ENCODE measurements around the gene CCL25.

Gene CCL25

DNA sequence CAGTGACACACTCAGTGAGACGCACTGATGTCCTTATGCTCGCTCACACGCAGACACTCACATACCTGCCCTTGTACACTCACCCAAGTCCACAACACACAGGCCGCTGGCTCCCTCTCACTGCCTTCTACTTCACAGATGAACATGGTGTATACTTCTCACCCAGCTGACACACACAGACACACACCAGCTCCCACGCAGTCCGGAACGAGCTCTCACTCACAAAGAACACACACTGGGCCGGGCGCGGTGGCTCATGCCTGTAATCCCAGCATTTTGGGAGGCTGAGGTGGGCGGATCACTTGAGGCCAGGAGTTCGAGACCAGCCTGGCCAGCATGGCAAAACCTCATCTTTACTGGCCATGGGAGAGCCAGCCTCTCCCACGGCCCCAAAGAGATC is 31.6 kb downstream of the CCL25 start:
- TF ChIP-seq CTCF (conservative IDR thresholded peaks at IDR 0.05; ENCODE audit: low read depth), result no peak
- no peak overlapping the region for H3K27ac ChIP-seq
- ChIA-PET CTCF (interaction anchor here (0.6 kb wide), 1 partner anchor 1960 kb away, joined by 5 read pairs; no protein-coding TSS in a partner anchor), POLR2A (ENCODE audit: low non-redundant PET) (no interaction called here)
- no peak for DNase-seq (ENCODE audit: low spot score)

GRCh38 chr19:8085598-8086408 is 33.2 kb downstream of the CCL25 start:
- peak; percentile 36 for DNase-seq (ENCODE audit: low spot score)
- ChIA-PET CTCF (interaction anchor here (0.6 kb wide), 1 partner anchor 96 kb away, joined by 5 read pairs; no protein-coding TSS in a partner anchor), POLR2A (ENCODE audit: low non-redundant PET) (no interaction called here)
- H3K27ac ChIP-seq, result no peak overlapping the region
- TF ChIP-seq CTCF (conservative IDR thresholded peaks at IDR 0.05; ENCODE audit: low read depth), result no peak

DNA sequence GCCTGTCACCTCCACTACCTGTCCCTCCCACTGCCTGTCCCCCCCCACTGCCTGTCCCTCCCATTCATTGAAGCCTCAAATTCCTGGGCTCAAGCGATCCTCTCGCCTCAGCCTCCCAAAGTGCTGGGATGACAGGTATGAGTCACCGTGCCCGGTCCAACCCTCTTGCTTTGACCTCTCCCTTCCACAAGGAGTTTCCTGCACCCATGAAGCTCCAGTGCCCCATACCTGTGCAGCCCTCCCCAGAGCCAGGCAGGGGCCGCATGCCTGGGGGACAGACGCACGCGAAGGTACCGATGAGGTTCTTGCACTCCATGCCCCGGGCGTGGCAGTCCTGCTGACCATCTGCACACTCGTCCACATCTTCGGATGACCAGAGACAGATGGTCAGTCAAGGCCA is 34.3 kb downstream of the CCL25 start:
- POLR2A ChIA-PET (ENCODE audit: low non-redundant PET), result no interaction called here
- CTCF ChIA-PET, result no interaction called here
- no peak for DNase-seq (ENCODE audit: low spot score)
- no peak for TF ChIP-seq CTCF (conservative IDR thresholded peaks at IDR 0.05; ENCODE audit: low read depth)
- no peak overlapping the region for H3K27ac ChIP-seq

DNA sequence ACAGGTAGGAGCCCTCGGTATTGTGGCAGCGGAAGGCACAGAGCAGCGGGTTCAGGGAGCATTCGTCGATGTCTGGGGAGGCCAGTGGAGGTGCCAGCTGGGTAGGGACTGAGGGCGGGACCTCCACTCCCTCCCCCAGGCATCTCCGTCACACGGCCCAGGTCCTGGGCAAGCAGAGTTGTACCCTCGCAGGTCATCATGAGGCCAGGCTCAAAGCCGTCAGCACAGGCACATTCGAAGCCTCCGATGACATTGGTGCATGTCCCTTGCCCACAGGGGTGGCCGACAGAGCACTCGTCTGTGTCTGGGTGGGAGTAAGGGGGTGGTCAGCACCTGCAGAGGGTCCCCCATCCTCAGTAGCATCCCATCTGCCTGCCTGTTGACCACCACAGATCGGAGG is 35.3 kb downstream of the CCL25 start:
- no peak overlapping the region for H3K27ac ChIP-seq

GRCh38 chr19:8088752-8089663 is 36.4 kb downstream of the CCL25 start:
- no peak overlapping the region for H3K27ac ChIP-seq
- POLR2A ChIA-PET (ENCODE audit: low non-redundant PET), result no interaction called here

More for the DNA sequence above, 35.3 kb downstream of the CCL25 start:
- ChIA-PET POLR2A (ENCODE audit: low non-redundant PET) (no interaction called here), CTCF (no interaction called here)
- DNase-seq (ENCODE audit: low spot score), result no peak
- no peak for TF ChIP-seq CTCF (conservative IDR thresholded peaks at IDR 0.05; ENCODE audit: low read depth)

More at GRCh38 chr19:8088752-8089663, 36.4 kb downstream of the CCL25 start:
- no peak for TF ChIP-seq CTCF (conservative IDR thresholded peaks at IDR 0.05; ENCODE audit: low read depth)
- DNase-seq (ENCODE audit: low spot score), result no peak
- CTCF ChIA-PET, result no interaction called here
